Keratinocyte (primary cell): Measurements from ENCODE around the gene SMO. TPM values are rescaled to one million over a fixed set of nuclear protein-coding genes. Genes with fewer than 3 reads are reported as not detected.

Source experiments
- DNase-seq: peaks from one replicate; pipeline ENCODE4 v3.0.0-alpha.2; 2011; ENCODE audit warnings: low read depth, missing footprints, low spot score
- FAIRE-seq: peaks from 2 replicates; lab custom pipeline; 2011; peaks lifted over from hg19 to GRCh38; lab: Jason Lieb, UNC
- H2AFZ ChIP-seq: 2 replicates; pipeline ENCODE4 v1.6.0; 2012; ENCODE audit warnings: low read length, control low read depth, inconsistent platforms; ENCODE audit not compliant: control insufficient read depth
- H3K27ac ChIP-seq: 2 replicates; pipeline ENCODE4 v1.5.1; 2011; ENCODE audit warnings: low read length; ENCODE audit not compliant: control insufficient read depth, insufficient read depth
- H3K27me3 ChIP-seq: 3 replicates; pipeline ENCODE4 v1.6.0; 2011; ENCODE audit warnings: low read length; ENCODE audit not compliant: control insufficient read depth, insufficient read depth; ENCODE audit errors: extremely low read depth
- H3K36me3 ChIP-seq, 2 experiments: 2 replicates in 1 of 2; 3 replicates in 1 of 2; pipeline ENCODE4 v1.5.1; 2011; ENCODE audit warnings: low read length in 2 of 2, mild to moderate bottlenecking in 1 of 2; ENCODE audit not compliant: control insufficient read depth in 2 of 2, insufficient read depth in 2 of 2; ENCODE audit errors: extremely low read depth in 1 of 2
- H3K4me1 ChIP-seq: 3 replicates; pipeline ENCODE4 v1.5.1; 2011; ENCODE audit warnings: low read length; ENCODE audit not compliant: control insufficient read depth, insufficient read depth; ENCODE audit errors: extremely low read depth
- H3K4me2 ChIP-seq: 3 replicates; pipeline ENCODE4 v1.6.0; 2011; ENCODE audit warnings: low read depth, low read length; ENCODE audit not compliant: control insufficient read depth, insufficient read depth; ENCODE audit errors: extremely low read depth
- H3K4me3 ChIP-seq, 3 experiments: fragments of 200-600 bp in 1 of 3; sonication (generic) in 1 of 3; 2 replicates in 2 of 3; 3 replicates in 1 of 3; pipeline ENCODE4 v1.5.1; 2011 to 2016; ENCODE audit warnings: low read length in 3 of 3, mild to moderate bottlenecking in 3 of 3, control low read depth in 2 of 3, inconsistent platforms in 1 of 3, low read depth in 1 of 3, mixed read lengths in 1 of 3, mixed run types in 1 of 3, moderate library complexity in 1 of 3; ENCODE audit not compliant: control insufficient read depth in 2 of 3, insufficient read depth in 2 of 3; ENCODE audit errors: extremely low read depth in 1 of 3
- H3K79me2 ChIP-seq: 2 replicates; pipeline ENCODE4 v1.6.0; 2012; ENCODE audit warnings: low read length; ENCODE audit not compliant: control insufficient read depth, insufficient read depth
- H3K9ac ChIP-seq: 3 replicates; pipeline ENCODE4 v1.6.0; 2011; ENCODE audit warnings: low read length; ENCODE audit not compliant: control insufficient read depth, insufficient read depth; ENCODE audit errors: extremely low read depth
- H3K9me1 ChIP-seq: 3 replicates; pipeline ENCODE4 v1.6.0; 2011; ENCODE audit warnings: low read length; ENCODE audit not compliant: control insufficient read depth, insufficient read depth; ENCODE audit errors: extremely low read depth
- H3K9me3 ChIP-seq: 2 replicates; pipeline ENCODE4 v1.5.1; 2012; ENCODE audit warnings: low read depth, low read length; ENCODE audit not compliant: control insufficient read depth
- H4K20me1 ChIP-seq: 3 replicates; pipeline ENCODE4 v1.6.0; 2011; ENCODE audit warnings: low read length; ENCODE audit not compliant: control insufficient read depth, insufficient read depth; ENCODE audit errors: extremely low read depth
- CTCF ChIP-seq, 3 experiments: IDR thresholded peaks in 1 of 3; conservative IDR thresholded peaks in 1 of 3; optimal IDR thresholded peaks in 1 of 3; 2 replicates in 2 of 3; 3 replicates in 1 of 3; pipeline versions ENCODE3 to v1.5.1; 2011; ENCODE audit warnings: low read length in 3 of 3, mild to moderate bottlenecking in 3 of 3, moderate library complexity in 2 of 3, control low read depth in 1 of 3, inconsistent platforms in 1 of 3; ENCODE audit not compliant: insufficient read depth in 2 of 3; ENCODE audit errors: extremely low read depth in 1 of 3
- EZH2 ChIP-seq: IDR thresholded peaks from one replicate; pipeline ENCODE4 v1.6.1; 2012; ENCODE audit warnings: inconsistent platforms, mild to moderate bottlenecking, low read length, moderate library complexity
- dilution Hi-C: fragments of 300-500 bp; cut with MboI; formaldehyde crosslinking; loops from one replicate; pipeline ENCODE4 v1.7.0; 2020; ENCODE audit warnings: low sequenced_read_pairs; ENCODE audit not compliant: extremely low pct_ligation_motif_present
- polyA plus RNA-seq, 5 experiments: library from polyadenylated mRNA; depleted of rRNA in 3 of 5; stranded (reverse) in 3 of 5; stranded (forward) in 1 of 5; unstranded in 1 of 5; fragments of >200 nt; gene quantifications; 1 replicate in 1 of 5; 2 replicates in 3 of 5; 3 replicates in 1 of 5; pipeline versions ENCODE4 v1.2.1 to v1.2.3, GENCODE V29; 2011 to 2012; ENCODE audit warnings: missing spikeins in 2 of 5, low read depth in 1 of 5, low replicate concordance in 1 of 5

Gene SMO
- polyA plus RNA-seq, 1 donor (not counting 4 experiments of a cell fraction or from before 2014, with no cell fraction given): 3.9 TPM

GRCh38 chr7:129202058-129202777 lies 13.8 kb downstream of the SMO start:
- no peak overlapping the region for H3K9ac ChIP-seq
- no peaks in the 10 kb centered on the region for H3K79me2 ChIP-seq
- H3K36me3 ChIP-seq: no peaks in the 10 kb centered on the region
- no peaks in the 10 kb centered on the region for H3K27me3 ChIP-seq
- DNase-seq (no peak), FAIRE-seq (no peak)
- dilution Hi-C loops: no loop called here
- no peak overlapping the region for H3K4me2 ChIP-seq
- H3K9me1 ChIP-seq: no peaks in the 10 kb centered on the region
- H3K4me1 ChIP-seq: no peaks in the 10 kb centered on the region
- H3K27ac ChIP-seq: no peak overlapping the region
- H2AFZ ChIP-seq: no peak overlapping the region
- TF ChIP-seq CTCF (optimal IDR thresholded peaks at IDR 0.05 in 1 of 3, IDR thresholded peaks at IDR 0.05 in 1 of 3, conservative IDR thresholded peaks at IDR 0.05 in 1 of 3; ENCODE audit: extremely low read depth in 1 of 3, insufficient read depth in 2 of 3, low read length in 3 of 3): no peak
- no peak for TF ChIP-seq EZH2
- H3K9me3 ChIP-seq: no peaks in the 10 kb centered on the region
- no peak overlapping the region for H3K4me3 ChIP-seq
- H4K20me1 ChIP-seq: no peaks in the 10 kb centered on the region

GRCh38 chr7:129203050-129203741 lies 14.8 kb downstream of the SMO start:
- no peak overlapping the region for H3K9ac ChIP-seq
- no peaks in the 10 kb centered on the region for H3K79me2 ChIP-seq
- dilution Hi-C loops: no loop called here
- no peak overlapping the region for H3K4me2 ChIP-seq
- H3K9me3 ChIP-seq: no peaks in the 10 kb centered on the region
- H3K4me3 ChIP-seq: no peak overlapping the region
- no peaks in the 10 kb centered on the region for H3K27me3 ChIP-seq
- H3K4me1 ChIP-seq: no peaks in the 10 kb centered on the region
- H3K36me3 ChIP-seq: no peaks in the 10 kb centered on the region
- TF ChIP-seq CTCF (optimal IDR thresholded peaks at IDR 0.05 in 1 of 3, IDR thresholded peaks at IDR 0.05 in 1 of 3, conservative IDR thresholded peaks at IDR 0.05 in 1 of 3; ENCODE audit: extremely low read depth in 1 of 3, insufficient read depth in 2 of 3, low read length in 3 of 3): no peak
- no peak for TF ChIP-seq EZH2
- no peak for FAIRE-seq
- no peaks in the 10 kb centered on the region for H3K9me1 ChIP-seq
- no peak for DNase-seq
- no peak overlapping the region for H3K27ac ChIP-seq
- H4K20me1 ChIP-seq: no peaks in the 10 kb centered on the region
- no peak overlapping the region for H2AFZ ChIP-seq
